ENCODE data around the gene STX19.

The STX19 gene

GRCh38 chr3:93991631-93992030 lies 36.8 kb downstream of the STX19 start:
- no peak for DNase-seq
- Histone ChIP-seq H3K9me3 (ENCODE audit: severe bottlenecking) (no peaks in the 10 kb centered on the region), H3K27me3 (ENCODE audit: insufficient read depth, low read depth, severe bottlenecking) (no peaks in the 10 kb centered on the region), H3K4me3 (ENCODE audit: low read depth, low read length) (no peak overlapping the region), H3K27ac (no peak overlapping the region), H3K36me3 (peaks cover 2% of the 10 kb centered on the region; the same call in 1 of the 2 replicates)
- TF ChIP-seq, protein P1, sequence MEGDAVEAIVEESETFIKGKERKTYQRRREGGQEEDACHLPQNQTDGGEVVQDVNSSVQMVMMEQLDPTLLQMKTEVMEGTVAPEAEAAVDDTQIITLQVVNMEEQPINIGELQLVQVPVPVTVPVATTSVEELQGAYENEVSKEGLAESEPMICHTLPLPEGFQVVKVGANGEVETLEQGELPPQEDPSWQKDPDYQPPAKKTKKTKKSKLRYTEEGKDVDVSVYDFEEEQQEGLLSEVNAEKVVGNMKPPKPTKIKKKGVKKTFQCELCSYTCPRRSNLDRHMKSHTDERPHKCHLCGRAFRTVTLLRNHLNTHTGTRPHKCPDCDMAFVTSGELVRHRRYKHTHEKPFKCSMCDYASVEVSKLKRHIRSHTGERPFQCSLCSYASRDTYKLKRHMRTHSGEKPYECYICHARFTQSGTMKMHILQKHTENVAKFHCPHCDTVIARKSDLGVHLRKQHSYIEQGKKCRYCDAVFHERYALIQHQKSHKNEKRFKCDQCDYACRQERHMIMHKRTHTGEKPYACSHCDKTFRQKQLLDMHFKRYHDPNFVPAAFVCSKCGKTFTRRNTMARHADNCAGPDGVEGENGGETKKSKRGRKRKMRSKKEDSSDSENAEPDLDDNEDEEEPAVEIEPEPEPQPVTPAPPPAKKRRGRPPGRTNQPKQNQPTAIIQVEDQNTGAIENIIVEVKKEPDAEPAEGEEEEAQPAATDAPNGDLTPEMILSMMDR (IDR thresholded peaks at IDR 0.05; ENCODE audit: low read depth, low read length) = no peak

GRCh38 chr3:93989241-93989640 lies 39.2 kb downstream of the STX19 start:
- no peak for DNase-seq
- TF ChIP-seq, protein P1 (IDR thresholded peaks at IDR 0.05; ENCODE audit: low read depth, low read length) = no peak
- Histone ChIP-seq H3K9me3 (ENCODE audit: severe bottlenecking) (no peaks in the 10 kb centered on the region), H3K4me3 (ENCODE audit: low read depth, low read length) (no peak overlapping the region), H3K27me3 (ENCODE audit: insufficient read depth, low read depth, severe bottlenecking) (no peaks in the 10 kb centered on the region), H3K27ac (no peak overlapping the region), H3K36me3 (no peaks in the 10 kb centered on the region)

DNA sequence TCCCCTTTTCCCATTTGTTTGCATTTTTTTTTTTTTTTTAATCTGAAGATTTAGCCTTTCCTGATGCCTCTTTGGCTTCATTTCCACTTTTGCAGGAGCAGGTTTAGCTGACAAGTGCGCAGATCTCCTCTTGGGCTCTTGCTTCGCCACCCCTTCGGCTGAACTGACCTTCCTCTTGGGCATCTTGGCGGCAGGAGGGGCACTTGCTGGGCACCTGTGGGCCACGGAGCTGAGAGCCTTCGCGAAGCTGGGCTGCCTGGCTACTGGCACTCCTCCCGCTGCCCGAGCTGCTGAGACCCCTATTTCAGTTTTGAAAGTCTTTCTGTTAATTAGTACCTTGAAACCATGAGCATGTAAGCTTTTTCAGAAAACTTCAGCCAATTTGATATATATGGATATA lies 39.6 kb downstream of the STX19 start:
- Histone ChIP-seq H3K27me3 (ENCODE audit: insufficient read depth, low read depth, severe bottlenecking) (no peaks in the 10 kb centered on the region), H3K4me3 (ENCODE audit: low read depth, low read length) (no peak overlapping the region), H3K36me3 (no peaks in the 10 kb centered on the region), H3K9me3 (ENCODE audit: severe bottlenecking) (no peaks in the 10 kb centered on the region), H3K27ac (no peak overlapping the region)
- no peak for DNase-seq
- TF ChIP-seq, protein P1 (IDR thresholded peaks at IDR 0.05; ENCODE audit: low read depth, low read length) = no peak

GRCh38 chr3:93988283-93988682 lies 40.1 kb downstream of the STX19 start:
- TF ChIP-seq, protein P1 (IDR thresholded peaks at IDR 0.05; ENCODE audit: low read depth, low read length) = no peak
- H3K27ac ChIP-seq = no peak overlapping the region

DNA sequence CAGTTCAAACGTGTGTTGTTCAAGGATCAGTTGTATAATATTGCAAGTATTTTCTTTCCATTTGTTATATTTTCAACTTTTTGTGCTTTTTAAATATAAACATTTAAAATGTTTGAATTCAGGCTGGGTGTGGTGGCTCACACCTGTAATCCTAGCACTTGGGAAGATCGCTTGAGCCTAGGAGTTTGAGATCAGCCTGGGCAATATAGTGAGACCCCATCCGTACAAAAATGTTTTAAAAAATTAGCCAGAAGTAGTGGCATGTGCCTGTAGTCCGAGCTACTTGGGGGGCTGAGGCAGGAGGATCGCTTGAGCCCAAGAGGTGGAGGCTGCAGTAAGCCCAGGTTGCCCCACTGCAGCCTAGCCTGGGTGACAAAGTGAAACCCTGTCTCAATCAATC lies 43.8 kb downstream of the STX19 start:
- TF ChIP-seq, protein P1 (IDR thresholded peaks at IDR 0.05; ENCODE audit: low read depth, low read length) = no peak
- Histone ChIP-seq H3K36me3 (no peaks in the 10 kb centered on the region), H3K27ac (no peak overlapping the region), H3K27me3 (ENCODE audit: insufficient read depth, low read depth, severe bottlenecking) (no peaks in the 10 kb centered on the region), H3K4me3 (ENCODE audit: low read depth, low read length) (no peak overlapping the region), H3K9me3 (ENCODE audit: severe bottlenecking) (no peaks in the 10 kb centered on the region)
- DNase-seq = no peak

More at GRCh38 chr3:93988283-93988682, 40.1 kb downstream of the STX19 start:
- H3K4me3 ChIP-seq (ENCODE audit: low read depth, low read length) = no peak overlapping the region
- H3K27me3 ChIP-seq (ENCODE audit: insufficient read depth, low read depth, severe bottlenecking) = no peaks in the 10 kb centered on the region
- H3K36me3 ChIP-seq = no peaks in the 10 kb centered on the region
- H3K9me3 ChIP-seq (ENCODE audit: severe bottlenecking) = no peaks in the 10 kb centered on the region
- DNase-seq = no peak

GRCh38 chr3:93983408-93983807 lies 45.0 kb downstream of the STX19 start:
- TF ChIP-seq, protein P1 (IDR thresholded peaks at IDR 0.05; ENCODE audit: low read depth, low read length) = no peak
- Histone ChIP-seq H3K27me3 (ENCODE audit: insufficient read depth, low read depth, severe bottlenecking) (no peaks in the 10 kb centered on the region), H3K9me3 (ENCODE audit: severe bottlenecking) (no peaks in the 10 kb centered on the region), H3K4me3 (ENCODE audit: low read depth, low read length) (no peak overlapping the region), H3K27ac (no peak overlapping the region), H3K36me3 (no peaks in the 10 kb centered on the region)
- DNase-seq = no peak

Data from WERI-Rb-1 (cell line).